HepG2 (cell line): ENCODE measurements around the gene PDPK1. TPM values are rescaled to one million over a fixed set of nuclear protein-coding genes. Genes with fewer than 3 reads are reported as not detected.
A peak's percentile ranks its signal among the peaks of the same experiment; 100 is the strongest.

Experiments
- ATAC-seq: fragments of 200-7000 bp; cut with Tn5 transposase; 3 replicates; pipeline ENCODE4 v1.9.1; 2020; ENCODE audit warnings: mild to moderate bottlenecking, moderate library complexity
- BruUV-seq: library from RNA; stranded (reverse); fragments of 400-500 nt; replicated peaks from 2 replicates; lab custom pipeline; 2021; lab: Mats Ljungman, UMichigan
- CTCF ChIA-PET: fragments of 300-600 bp; formaldehyde crosslinking; extraction: SDS; loops from one replicate; lab custom pipeline; 2021; ENCODE audit warnings: low total read pairs, inconsistent platforms, low intra/inter-chr PET ratio; lab: Yijun Ruan, JAX
- POLR2A ChIA-PET: fragments of 350-600 bp; sonication (Branson Sonifier 250); formaldehyde crosslinking; loops from one replicate; lab custom pipeline; 2020; ENCODE audit warnings: antibody characterized with exemption, inconsistent platforms; lab: Yijun Ruan, JAX
- DNase-seq: peaks from one replicate; pipeline ENCODE4 v3.0.0-alpha.2; 2015; ENCODE audit warnings: low spot score
- FAIRE-seq: peaks from 3 replicates; lab custom pipeline; 2011; peaks lifted over from hg19 to GRCh38; lab: Jason Lieb, UNC
- H2AFZ ChIP-seq: one replicate; pipeline ENCODE4 v1.6.1; 2011; ENCODE audit warnings: low read length, inconsistent platforms
- H3K27ac ChIP-seq: fragments of 300-600 bp; 3 replicates; pipeline ENCODE4 v1.8.0; 2011; ENCODE audit warnings: mixed run types, mild to moderate bottlenecking, mixed read lengths, low read length, inconsistent platforms; ENCODE audit not compliant: insufficient read depth; ENCODE audit errors: extremely low read length
- H3K27me3 ChIP-seq, 2 experiments: fragments of 200-600 bp in 1 of 2; 2 replicates in 1 of 2; 3 replicates in 1 of 2; pipeline versions ENCODE4 v1.6.0 to v1.8.0; 2011; ENCODE audit warnings: low read length in 2 of 2, mild to moderate bottlenecking in 2 of 2, moderate library complexity in 2 of 2, inconsistent platforms in 1 of 2; ENCODE audit not compliant: insufficient read depth in 2 of 2, control insufficient read depth in 1 of 2
- H3K36me3 ChIP-seq, 2 experiments: fragments of 200-600 bp in 1 of 2; replicated peaks in 1 of 2; 2 replicates in 1 of 2; 3 replicates in 1 of 2; pipeline versions ENCODE4 v1.5.1 to v1.8.0; 2011; ENCODE audit warnings: low read length in 2 of 2, inconsistent platforms in 1 of 2; ENCODE audit not compliant: insufficient read depth in 2 of 2, control insufficient read depth in 1 of 2
- H3K4me1 ChIP-seq: 2 replicates; pipeline ENCODE4 v1.5.1; 2012; ENCODE audit warnings: low read length, inconsistent platforms; ENCODE audit not compliant: insufficient read depth
- H3K4me2 ChIP-seq: 2 replicates; pipeline ENCODE4 v1.6.0; 2011; ENCODE audit warnings: low read depth, low read length, inconsistent platforms
- H3K4me3 ChIP-seq, 3 experiments: fragments of 200-600 bp in 1 of 3; sonication (generic), shearing (Covaris generic) in 1 of 3; replicated peaks in 1 of 3; 2 replicates each; pipeline ENCODE4 v1.5.1; 2011 to 2016; ENCODE audit warnings: low read length in 3 of 3, inconsistent platforms in 2 of 3, low read depth in 2 of 3, mild to moderate bottlenecking in 2 of 3, control low read depth in 1 of 3, mixed read lengths in 1 of 3; ENCODE audit not compliant: insufficient read depth in 1 of 3
- H3K79me2 ChIP-seq: one replicate; pipeline ENCODE4 v1.6.1; 2011; ENCODE audit warnings: low read length, inconsistent platforms; ENCODE audit not compliant: insufficient read depth
- H3K9ac ChIP-seq: 2 replicates; pipeline ENCODE4 v1.6.0; 2011; ENCODE audit warnings: mild to moderate bottlenecking, low read depth, low read length, inconsistent platforms; ENCODE audit not compliant: insufficient read depth
- H3K9me3 ChIP-seq: 2 replicates; pipeline ENCODE4 v1.5.1; 2012; ENCODE audit warnings: mild to moderate bottlenecking, low read length
- H4K20me1 ChIP-seq: 2 replicates; pipeline ENCODE4 v1.6.0; 2011; ENCODE audit warnings: inconsistent platforms, mild to moderate bottlenecking, low read length, moderate library complexity; ENCODE audit not compliant: insufficient read depth
- AGO2 ChIP-seq: fragments of 200-400 bp; formaldehyde crosslinking; optimal IDR thresholded peaks from 2 replicates; pipeline ENCODE3; 2017; ENCODE audit warnings: mild to moderate bottlenecking, low read depth, low read length, moderate library complexity
- FOXK2 ChIP-seq: fragments of 450-650 bp; IDR thresholded peaks from 2 replicates; pipeline ENCODE4 v1.6.1; 2016
- PHF21A ChIP-seq: sonication (generic); formaldehyde crosslinking; IDR thresholded peaks from 2 replicates; pipeline ENCODE4 v1.5.0; 2020; ENCODE audit warnings: mild to moderate bottlenecking, missing genetic modification reagents
- ZNF782 ChIP-seq: sonication (generic); formaldehyde crosslinking; IDR thresholded peaks from 2 replicates; pipeline ENCODE4 v1.4.0; 2020; ENCODE audit warnings: missing genetic modification reagents, mild to moderate bottlenecking, borderline replicate concordance
- WGBS: methylation state at CpG from one replicate; pipeline ENCODE4 v1.1.6; 2017; ENCODE audit warnings: low lambda C conversion rate; 5-methylcytosine and 5-hydroxymethylcytosine counted together
- in situ Hi-C: cut with HindIII; loops from 2 replicates; pipeline ENCODE4 v1.10.0; 2017; ENCODE audit warnings: low pct_unique_long_range_greater_than_20kb; ENCODE audit not compliant: extremely low pct_ligation_motif_present
- intact Hi-C: fragments of 100-400 bp; cut with micrococcal nuclease; formaldehyde crosslinking; loops from one replicate; pipeline ENCODE4 v1.10.0; 2022; ENCODE audit not compliant: unreplicated experiment
- polyA plus RNA-seq, 8 experiments: library from polyadenylated mRNA; depleted of rRNA in 3 of 8; stranded (reverse) in 7 of 8; unstranded in 1 of 8; fragments of >200 nt; fragmentation: Illumina TruSeq in 4 of 8; extraction: Trizol in 4 of 8; gene quantifications; 2 replicates each; pipeline versions ENCODE4 v1.2.1 to v1.2.3, GENCODE V29; 2011 to 2016; ENCODE audit warnings: low read depth in 4 of 8, missing spikeins in 1 of 8, mixed read lengths in 1 of 8; ENCODE audit not compliant: insufficient read depth in 1 of 8
- total RNA-seq, 5 experiments: library from RNA; depleted of rRNA; stranded (reverse); fragments of >200 nt; fragmentation: Illumina TruSeq; extraction: Trizol; gene quantifications; 2 replicates each; pipeline ENCODE4 v1.2.3, GENCODE V29; 2016; ENCODE audit warnings: low read depth in 1 of 5
- TF ChIP-seq, protein P1 (sequence below): sonication (generic); formaldehyde crosslinking; IDR thresholded peaks from 2 replicates; pipeline ENCODE4 v1.5.1; 2020; ENCODE audit warnings: mild to moderate bottlenecking, missing genetic modification reagents, moderate library complexity

Gene PDPK1
- total and polyA plus RNA-seq, 2 of the 13 experiments (the other 11 are each of a cell fraction or from before 2014, with no cell fraction given), result 59.6 to 129 TPM

DNA sequence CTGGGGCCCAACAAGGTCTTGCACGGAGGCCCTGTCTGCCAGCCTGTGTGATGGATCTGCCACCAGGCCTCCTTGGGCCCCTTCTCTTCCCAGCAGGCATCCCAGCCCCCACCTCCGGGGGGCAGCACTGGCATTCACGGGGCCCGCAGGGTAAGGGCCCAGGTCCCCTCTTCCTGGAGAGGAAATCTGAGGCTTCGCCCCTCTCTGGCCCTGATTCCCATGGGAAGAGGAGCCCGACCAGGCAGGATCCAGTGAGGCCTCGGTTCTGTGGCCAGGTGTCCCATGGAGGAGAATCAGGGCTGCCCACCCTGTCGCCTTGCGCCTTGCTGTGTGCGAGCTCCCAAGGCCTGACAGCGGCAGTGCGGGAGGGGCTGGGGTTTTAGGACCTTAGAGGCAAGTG lies 48.4 kb downstream of the PDPK1 start (continued):
- TF ChIP-seq ZNF782, result no peak
- TF ChIP-seq, protein P1, sequence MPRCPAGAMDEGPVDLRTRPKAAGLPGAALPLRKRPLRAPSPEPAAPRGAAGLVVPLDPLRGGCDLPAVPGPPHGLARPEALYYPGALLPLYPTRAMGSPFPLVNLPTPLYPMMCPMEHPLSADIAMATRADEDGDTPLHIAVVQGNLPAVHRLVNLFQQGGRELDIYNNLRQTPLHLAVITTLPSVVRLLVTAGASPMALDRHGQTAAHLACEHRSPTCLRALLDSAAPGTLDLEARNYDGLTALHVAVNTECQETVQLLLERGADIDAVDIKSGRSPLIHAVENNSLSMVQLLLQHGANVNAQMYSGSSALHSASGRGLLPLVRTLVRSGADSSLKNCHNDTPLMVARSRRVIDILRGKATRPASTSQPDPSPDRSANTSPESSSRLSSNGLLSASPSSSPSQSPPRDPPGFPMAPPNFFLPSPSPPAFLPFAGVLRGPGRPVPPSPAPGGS (CRISPR knock-in tag), result no peak

DNA sequence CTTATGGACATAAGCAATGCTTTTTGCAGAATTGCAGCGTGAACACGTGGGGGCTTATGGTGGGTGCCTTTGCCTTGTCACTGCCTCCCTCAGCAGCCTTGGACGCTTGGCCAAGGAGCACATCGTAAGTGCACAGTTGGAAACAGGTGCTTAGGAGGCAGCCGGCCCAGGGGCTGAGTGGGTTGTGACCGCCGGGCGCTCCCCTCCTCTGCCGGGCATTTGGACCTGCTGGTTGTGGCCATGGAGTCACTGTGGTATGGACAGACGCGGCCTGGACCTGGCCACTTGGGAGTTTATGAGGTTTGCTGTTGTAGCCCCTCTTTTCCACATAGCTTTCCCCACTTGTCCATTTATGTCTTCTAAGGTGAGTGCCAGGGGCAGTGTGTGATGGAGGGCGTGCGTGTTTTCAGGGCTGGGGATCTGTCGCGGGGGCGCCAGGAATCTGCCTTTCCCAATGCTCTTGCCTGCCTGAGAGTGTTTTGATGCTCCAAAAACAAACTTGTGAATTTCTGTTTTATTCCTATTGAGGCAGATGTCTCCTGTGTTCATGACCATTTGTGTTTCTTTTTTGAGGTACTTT lies 49.2 kb downstream of the PDPK1 start:
- peaks cover 38 to 73% of the 10 kb centered on the region in 2 experiments for H3K36me3 ChIP-seq
- no peak overlapping the region for H3K27ac ChIP-seq
- no peak overlapping the region for H3K4me2 ChIP-seq
- H4K20me1 ChIP-seq, result peaks cover 23% of the 10 kb centered on the region; the same call in 1 of the 2 replicates
- in situ Hi-C loops, result no loop called here
- POLR2A ChIA-PET, result no interaction called here
- ATAC-seq, result no peak
- no peaks in the 10 kb centered on the region for H3K27me3 ChIP-seq
- TF ChIP-seq PHF21A (CRISPR knock-in tag), result no peak
- intact Hi-C loops, result no loop called here
- WGBS, result 98% methylated on average over 8 of the region's 16 CpGs
- no peak overlapping the region for H2AFZ ChIP-seq
- H3K9me3 ChIP-seq, result no peaks in the 10 kb centered on the region
- no peak for FAIRE-seq
- H3K4me3 ChIP-seq, result no peak overlapping the region
- H3K79me2 ChIP-seq, result peaks cover 11% of the 10 kb centered on the region
- H3K4me1 ChIP-seq, result no peaks in the 10 kb centered on the region
- CTCF ChIA-PET, result no interaction called here
- no TSS peak for BruUV-seq
- no peak overlapping the region for H3K9ac ChIP-seq
- no peak for DNase-seq

DNA sequence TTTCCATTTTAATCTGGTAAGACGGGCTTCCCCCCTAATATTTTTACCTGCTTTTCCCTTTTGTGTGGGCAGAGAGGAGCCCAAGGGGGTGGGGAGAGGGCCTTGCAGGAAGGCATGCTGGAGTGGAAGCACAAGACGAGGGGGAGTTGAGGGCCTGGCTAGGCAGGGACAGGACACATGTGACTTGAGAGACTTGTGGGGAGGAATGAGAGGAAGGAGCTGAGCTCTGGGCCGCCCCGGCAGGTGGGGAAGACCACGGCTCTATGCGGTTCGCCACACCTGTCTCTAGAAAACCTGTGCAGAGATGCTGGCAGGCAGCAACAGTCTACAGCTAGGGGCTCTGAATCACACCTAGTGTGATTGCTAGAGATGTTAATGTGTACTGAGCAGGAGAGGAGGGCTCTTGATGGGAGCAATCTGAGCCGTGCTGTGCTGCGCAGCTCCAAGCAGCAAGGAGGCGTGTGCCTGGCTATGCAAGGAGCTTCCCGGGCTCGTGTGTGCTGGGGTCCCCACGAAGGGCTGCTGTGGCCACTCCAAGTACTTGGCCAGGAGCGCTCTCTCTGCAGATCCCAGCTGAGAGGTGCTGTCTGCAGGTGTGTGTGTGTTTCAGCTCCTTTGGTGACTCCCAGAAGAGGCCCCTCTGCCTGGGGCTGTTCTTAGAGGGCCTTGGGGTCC lies 50.2 kb downstream of the PDPK1 start:
- Histone ChIP-seq H3K4me1 (no peaks in the 10 kb centered on the region), H2AFZ (no peak overlapping the region), H3K4me2 (no peak overlapping the region), H3K36me3 (peaks cover 40 to 80% of the 10 kb centered on the region in 2 experiments), H3K27ac (no peak overlapping the region), H3K9me3 (no peaks in the 10 kb centered on the region), H3K79me2 (peaks cover 17% of the 10 kb centered on the region), H3K4me3 (no peak overlapping the region), H3K27me3 (no peaks in the 10 kb centered on the region), H4K20me1 (peaks cover 30% of the 10 kb centered on the region; the same call in 1 of the 2 replicates), H3K9ac (no peak overlapping the region)
- CTCF ChIA-PET, result no interaction called here
- 95% methylated on average over 5 of the region's 14 CpGs for WGBS
- no peak for DNase-seq
- BruUV-seq, result no TSS peak
- in situ Hi-C loops, result no loop called here
- POLR2A ChIA-PET, result no interaction called here
- no peak for ATAC-seq
- peak; percentile 56 for TF ChIP-seq AGO2
- TF ChIP-seq FOXK2, result no peak
- intact Hi-C loops, result no loop called here
- no peak for FAIRE-seq
